ENCODE results near the gene PARVG. TPM values are rescaled to one million over a fixed set of nuclear protein-coding genes. Genes with fewer than 3 reads are reported as not detected.

The PARVG gene
- total and polyA plus RNA-seq, 9 of the 15 experiments (the other 6 are each of a cell fraction or from before 2014, with no cell fraction given) = 0.35 TPM; not detected in 8

DNA sequence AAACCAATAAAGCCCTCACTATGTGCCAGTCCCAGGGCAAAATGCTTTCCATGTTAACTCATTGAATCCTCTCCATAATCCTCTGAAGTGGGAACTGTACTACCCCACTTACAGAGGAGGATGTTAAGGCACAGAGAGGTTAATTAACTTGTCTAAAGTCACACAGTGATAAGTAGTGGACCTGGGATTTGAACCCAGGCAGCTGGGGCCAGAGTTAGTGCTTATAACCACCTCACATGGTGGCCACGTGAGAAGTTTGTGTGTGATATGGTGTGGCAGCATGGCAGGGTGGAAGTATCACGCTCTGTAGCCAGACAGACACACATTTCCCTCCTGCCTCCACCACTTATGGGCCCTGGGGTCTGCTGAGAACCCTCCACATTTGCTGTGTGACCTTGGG, 16.5 kb downstream of the PARVG start:
- Histone ChIP-seq H2AFZ (ENCODE audit: low read depth, low read length) (no peak overlapping the region), H3K4me3 (no peak overlapping the region), H3K4me1 (replicated peaks in 1 of 2; ENCODE audit: control insufficient read depth in 2 of 2, insufficient read depth in 2 of 2, low read length in 2 of 2) (peaks cover 0 to 12% of the 10 kb centered on the region in 2 experiments; a peak in 2 of 5 replicates), H4K20me1 (replicated peaks; ENCODE audit: control insufficient read depth, insufficient read depth, low read length) (no peaks in the 10 kb centered on the region; the same call in 1 of the 2 replicates), H3K9me1 (ENCODE audit: control insufficient read depth, insufficient read depth, low read length) (no peaks in the 10 kb centered on the region), H3K36me3 (ENCODE audit: control insufficient read depth, insufficient read depth, low read length) (no peaks in the 10 kb centered on the region), H3K27me3 (ENCODE audit: control insufficient read depth in 2 of 2, insufficient read depth in 2 of 2, low read length in 2 of 2) (peaks cover 3 to 14% of the 10 kb centered on the region in 2 experiments; a peak in 3 of 5 replicates), H3K79me2 (ENCODE audit: control insufficient read depth, insufficient read depth, low read length) (no peaks in the 10 kb centered on the region), H3K4me2 (ENCODE audit: insufficient read depth, low read length) (no peak overlapping the region), H3K27ac (ENCODE audit: extremely low read depth, low read depth, low read length) (no peak overlapping the region), H3K9me3 (replicated peaks; ENCODE audit: control insufficient read depth, insufficient read depth, low read depth, low read length) (no peaks in the 10 kb centered on the region), H3K9ac (ENCODE audit: insufficient read depth in 1 of 2, low read depth in 2 of 2, low read length in 2 of 2) (no peak overlapping the region)
- no peak for FAIRE-seq
- 6% methylated on average over 2 of the region's 2 CpGs for WGBS (ENCODE audit: insufficient coverage, low coverage, missing lambda C conversion rate)
- peak; percentile 63; the same call in 1 of the 2 replicates for TF ChIP-seq BCOR (IDR thresholded peaks at IDR 0.05)
- TF ChIP-seq RBM25 (IDR thresholded peaks at IDR 0.05; ENCODE audit: low read depth, low read length, severe bottlenecking) = peak; percentile 66
- TF ChIP-seq, protein P1, sequence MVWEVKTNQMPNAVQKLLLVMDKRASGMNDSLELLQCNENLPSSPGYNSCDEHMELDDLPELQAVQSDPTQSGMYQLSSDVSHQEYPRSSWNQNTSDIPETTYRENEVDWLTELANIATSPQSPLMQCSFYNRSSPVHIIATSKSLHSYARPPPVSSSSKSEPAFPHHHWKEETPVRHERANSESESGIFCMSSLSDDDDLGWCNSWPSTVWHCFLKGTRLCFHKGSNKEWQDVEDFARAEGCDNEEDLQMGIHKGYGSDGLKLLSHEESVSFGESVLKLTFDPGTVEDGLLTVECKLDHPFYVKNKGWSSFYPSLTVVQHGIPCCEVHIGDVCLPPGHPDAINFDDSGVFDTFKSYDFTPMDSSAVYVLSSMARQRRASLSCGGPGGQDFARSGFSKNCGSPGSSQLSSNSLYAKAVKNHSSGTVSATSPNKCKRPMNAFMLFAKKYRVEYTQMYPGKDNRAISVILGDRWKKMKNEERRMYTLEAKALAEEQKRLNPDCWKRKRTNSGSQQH (CRISPR knock-in tag; IDR thresholded peaks at IDR 0.05) = no peak
- 0 out of 2 replicates have a peak, but pooled peaks have one; percentile 54 for TF ChIP-seq SMARCA5 (IDR thresholded peaks at IDR 0.05)
- peak; percentile 65 for TF ChIP-seq ZKSCAN1 (IDR thresholded peaks at IDR 0.05; ENCODE audit: low read depth, low read length)
- TF ChIP-seq ZFP36 (IDR thresholded peaks at IDR 0.05; ENCODE audit: low read depth, low read length, partially characterized antibody) = peak; percentile 57
- no peak for TF ChIP-seq NCOA1 (IDR thresholded peaks at IDR 0.05; ENCODE audit: low read depth)
- TF ChIP-seq BMI1 (IDR thresholded peaks at IDR 0.05; ENCODE audit: low read length) = no peak
- intact Hi-C loops (cut with micrococcal nuclease) (no loop called here), in situ Hi-C loops (cut with MboI) (no loop called here)
- ChIA-PET POLR2A (no interaction called here), CTCF (ENCODE audit: low intra/inter-chr PET ratio) (no interaction called here)
- no peak for ATAC-seq
- no TSS peak for BruUV-seq (replicated peaks)
- DNase-seq (ENCODE audit: extremely low read depth in 1 of 4, low spot score in 3 of 4) = no peak

Data from K562 (cell line).